HCT116 (cell line): Measurements from ENCODE around the gene IQCK. TPM values are rescaled to one million over a fixed set of nuclear protein-coding genes. Genes with fewer than 3 reads are reported as not detected.

ENCODE experiments used
- ATAC-seq: fragments of 200-7000 bp; cut with Tn5 transposase; 2 replicates; pipeline ENCODE4 v1.9.1; 2020; ENCODE audit warnings: mild to moderate bottlenecking, moderate library complexity
- BruUV-seq: library from RNA; stranded (reverse); fragments of 400-500 nt; replicated peaks from 2 replicates; lab custom pipeline; 2021; lab: Mats Ljungman, UMichigan
- CTCF ChIA-PET: fragments of 300-600 bp; sonication (Branson Sonifier 250); formaldehyde crosslinking; loops from one replicate; lab custom pipeline; 2021; ENCODE audit warnings: antibody characterized with exemption; lab: Charles Lee
- POLR2A ChIA-PET: fragments of 300-600, 350-600 bp; sonication (Branson Sonifier 250); formaldehyde crosslinking; loops from one replicate; lab custom pipeline; 2021; ENCODE audit warnings: antibody characterized with exemption; lab: Charles Lee
- RAD21 ChIA-PET, 2 experiments: fragments of 300-600 bp; sonication (Branson Sonifier 250); formaldehyde crosslinking; loops; one replicate each; lab custom pipeline; 2023; ENCODE audit warnings: low total read pairs in 2 of 2; ENCODE audit not compliant: uncharacterized antibody in 2 of 2, unreplicated experiment in 2 of 2, low non-redundant PET in 1 of 2; lab: Charles Lee
- DNase-seq: peaks from one replicate; pipeline ENCODE4 v3.0.0-alpha.2; 2010; ENCODE audit warnings: low read depth, low spot score
- H2AFZ ChIP-seq: fragments of 200-600 bp; shearing (Covaris generic), sonication (generic); 2 replicates; pipeline ENCODE4 v1.6.1; 2017; ENCODE audit warnings: low read depth, mixed run types, mixed read lengths, antibody characterized with exemption, low read length; ENCODE audit not compliant: poor library complexity, severe bottlenecking
- H3K27ac ChIP-seq: 2 replicates; pipeline ENCODE4 v1.5.1; 2012; ENCODE audit warnings: low read depth, low read length
- H3K27me3 ChIP-seq: fragments of 200-600 bp; sonication (generic); 2 replicates; pipeline ENCODE4 v1.6.1; 2016; ENCODE audit warnings: mixed run types, low read length, mixed read lengths; ENCODE audit not compliant: insufficient read depth
- H3K36me3 ChIP-seq, 2 experiments: fragments of 200-500 bp in 1 of 2; fragments of 200-600 bp in 1 of 2; sonication (Bioruptor generic) in 1 of 2; sonication (generic) in 1 of 2; 2 replicates each; pipeline versions ENCODE4 v1.5.1 to v1.6.1; 2014 to 2016; ENCODE audit warnings: low read length in 2 of 2, inconsistent platforms in 1 of 2, mixed read lengths in 1 of 2, mixed run types in 1 of 2; ENCODE audit not compliant: insufficient read depth in 2 of 2, control insufficient read depth in 1 of 2
- H3K4me1 ChIP-seq, 2 experiments: fragments of 200-600 bp in 1 of 2; sonication (generic) in 1 of 2; 2 replicates each; pipeline versions ENCODE4 v1.5.1 to v1.6.1; 2012 to 2017; ENCODE audit warnings: low read length in 2 of 2, inconsistent platforms in 1 of 2, mild to moderate bottlenecking in 1 of 2, mixed read lengths in 1 of 2, mixed run types in 1 of 2, moderate library complexity in 1 of 2; ENCODE audit not compliant: insufficient read depth in 2 of 2, control insufficient read depth in 1 of 2
- H3K4me2 ChIP-seq: fragments of 200-600 bp; sonication (generic); 2 replicates; pipeline ENCODE4 v1.6.1; 2017; ENCODE audit warnings: mixed run types, low read length, mixed read lengths
- H3K4me3 ChIP-seq, 2 experiments: fragments of 200-600 bp in 1 of 2; sonication (generic) in 1 of 2; replicated peaks in 1 of 2; 2 replicates each; pipeline ENCODE4 v1.5.1; 2011 to 2016; ENCODE audit warnings: low read length in 2 of 2, control low read depth in 1 of 2, low read depth in 1 of 2, mild to moderate bottlenecking in 1 of 2, mixed read lengths in 1 of 2, mixed run types in 1 of 2
- H3K79me2 ChIP-seq: fragments of 200-600 bp; sonication (generic); 2 replicates; pipeline ENCODE4 v1.6.1; 2017; ENCODE audit warnings: mild to moderate bottlenecking, mixed run types, low read length, moderate library complexity, mixed read lengths; ENCODE audit not compliant: insufficient read depth
- H3K9ac ChIP-seq: fragments of 200-600 bp; sonication (generic); 2 replicates; pipeline ENCODE4 v1.6.1; 2016; ENCODE audit warnings: low read length, mixed read lengths
- H3K9me2 ChIP-seq: fragments of 200-600 bp; sonication (generic), shearing (Covaris generic); 2 replicates; pipeline ENCODE4 v1.6.1; 2017; ENCODE audit warnings: mixed run types, mild to moderate bottlenecking, moderate library complexity; ENCODE audit not compliant: insufficient read depth
- H3K9me3 ChIP-seq, 2 experiments: fragments of 200-500 bp in 1 of 2; fragments of 200-600 bp in 1 of 2; sonication (Bioruptor generic) in 1 of 2; sonication (generic) in 1 of 2; 2 replicates each; pipeline ENCODE4 v1.6.1; 2014 to 2017; ENCODE audit warnings: low read length in 2 of 2, mixed read lengths in 2 of 2, inconsistent platforms in 1 of 2, low read depth in 1 of 2, mild to moderate bottlenecking in 1 of 2, mixed run types in 1 of 2, moderate library complexity in 1 of 2; ENCODE audit not compliant: control insufficient read depth in 1 of 2, insufficient read depth in 1 of 2
- H4K20me1 ChIP-seq: fragments of 200-600 bp; sonication (generic), shearing (Covaris generic); 2 replicates; pipeline ENCODE4 v1.6.1; 2017; ENCODE audit warnings: mixed run types, mild to moderate bottlenecking, moderate library complexity; ENCODE audit not compliant: insufficient read depth
- CBX3 ChIP-seq: IDR thresholded peaks from 2 replicates; pipeline ENCODE4 v1.6.1; 2012; ENCODE audit warnings: low read depth
- CEBPB ChIP-seq: IDR thresholded peaks from 2 replicates; pipeline ENCODE4 v1.6.1; 2012; ENCODE audit warnings: low read depth
- EGR1 ChIP-seq: IDR thresholded peaks from 2 replicates; pipeline ENCODE4 v1.6.1; 2012; ENCODE audit warnings: low read depth
- ELF1 ChIP-seq: IDR thresholded peaks from 2 replicates; pipeline ENCODE4 v1.6.1; 2012; ENCODE audit warnings: low read depth, borderline replicate concordance
- EZH2 ChIP-seq: fragments of 200-600 bp; sonication (generic); IDR thresholded peaks from 2 replicates; pipeline ENCODE4 v1.6.1; 2017; ENCODE audit warnings: antibody characterized with exemption, mixed run types
- EZH2phosphoT487 ChIP-seq: fragments of 200-600 bp; IDR thresholded peaks from 2 replicates; pipeline ENCODE4 v1.6.1; 2018; ENCODE audit warnings: antibody characterized with exemption, borderline replicate concordance
- FOSL1 ChIP-seq: IDR thresholded peaks from 2 replicates; pipeline ENCODE4 v1.6.1; 2012; ENCODE audit warnings: low read depth
- JUND ChIP-seq: IDR thresholded peaks from 2 replicates; pipeline ENCODE4 v1.6.1; 2012
- POLR2A ChIP-seq: IDR thresholded peaks from 2 replicates; pipeline ENCODE4 v1.7.0; 2011; ENCODE audit warnings: borderline replicate concordance; ENCODE audit not compliant: insufficient read depth, insufficient read length; ENCODE audit errors: extremely low read depth
- POLR2AphosphoS5 ChIP-seq: IDR thresholded peaks from 2 replicates; pipeline ENCODE4 v1.6.1; 2011; ENCODE audit warnings: mild to moderate bottlenecking, low read depth, low read length, moderate library complexity
- RAD21 ChIP-seq: IDR thresholded peaks from 2 replicates; pipeline ENCODE4 v1.6.1; 2012; ENCODE audit warnings: low read depth, mild to moderate bottlenecking
- SIN3A ChIP-seq: IDR thresholded peaks from 2 replicates; pipeline ENCODE4 v1.6.1; 2012; ENCODE audit warnings: low read depth
- SP1 ChIP-seq: IDR thresholded peaks from 2 replicates; pipeline ENCODE4 v1.6.1; 2012; ENCODE audit warnings: low read depth
- TCF7L2 ChIP-seq: IDR thresholded peaks from 2 replicates; pipeline ENCODE4 v1.7.0; 2011; ENCODE audit warnings: borderline replicate concordance, inconsistent platforms; ENCODE audit not compliant: insufficient read depth, insufficient read length; ENCODE audit errors: extremely low read depth
- ZFX ChIP-seq: fragments of 450-650 bp; IDR thresholded peaks from 2 replicates; pipeline ENCODE4 v1.6.1; 2017
- ZNF274 ChIP-seq: fragments of 200-500 bp; sonication (Bioruptor generic); IDR thresholded peaks from 2 replicates; pipeline ENCODE4 v1.6.1; 2014; ENCODE audit warnings: mild to moderate bottlenecking, low read depth, low read length, inconsistent platforms
- intact Hi-C: fragments of 100-400 bp; cut with micrococcal nuclease; formaldehyde crosslinking; loops from 2 replicates; pipeline ENCODE4 v1.10.0; 2022
- total RNA-seq: library from RNA; stranded (reverse); gene quantifications from one replicate; pipeline ENCODE4 v1.2.1, GENCODE V29; 2021; ENCODE audit not compliant: unreplicated experiment
- TF ChIP-seq, protein P1 (sequence below), 3 experiments: fragments of 200-600 bp in 1 of 3; sonication (generic) in 1 of 3; IDR thresholded peaks in 2 of 3; conservative IDR thresholded peaks in 1 of 3; 2 replicates each; pipeline ENCODE4 v1.5.1; 2012 to 2017; ENCODE audit warnings: low read depth in 2 of 3, low read length in 2 of 3, antibody characterized with exemption in 1 of 3, borderline replicate concordance in 1 of 3, control low read depth in 1 of 3, mild to moderate bottlenecking in 1 of 3, mixed read lengths in 1 of 3, mixed run types in 1 of 3, moderate library complexity in 1 of 3; ENCODE audit not compliant: insufficient read depth in 1 of 3
- TF ChIP-seq, protein P2 (sequence below): IDR thresholded peaks from 2 replicates; pipeline ENCODE4 v1.6.1; 2011; ENCODE audit warnings: mild to moderate bottlenecking, low read length, moderate library complexity; ENCODE audit not compliant: insufficient replicate concordance; ENCODE audit errors: extremely low read depth

The IQCK gene
- total RNA-seq, 1 experiment from 2014 or later, result 11.8 TPM

- Histone ChIP-seq H3K4me3 (no peak overlapping the region), H3K4me1 (no peaks in the 10 kb centered on the region), H3K36me3 (no peaks in the 10 kb centered on the region), H3K79me2 (no peaks in the 10 kb centered on the region), H3K9me3 (peaks cover 0 to 8% of the 10 kb centered on the region in 2 experiments; a peak in 2 of 4 replicates), H3K27me3 (no peaks in the 10 kb centered on the region), H3K27ac (no peak overlapping the region), H3K9ac (no peak overlapping the region), H2AFZ (no peak overlapping the region), H4K20me1 (no peaks in the 10 kb centered on the region), H3K4me2 (no peak overlapping the region), H3K9me2 (no peaks in the 10 kb centered on the region)
- intact Hi-C loops, result no loop called here
- DNase-seq, result no peak
- ChIA-PET RAD21 (no interaction called here), POLR2A (no interaction called here), CTCF (no interaction called here)
- BruUV-seq, result no TSS peak
- TF ChIP-seq FOSL1 (no peak), CBX3 (no peak), RAD21 (no peak), JUND (no peak), SIN3A (no peak), CEBPB (no peak), EZH2 (no peak), EZH2phosphoT487 (no peak), TCF7L2 (no peak), SP1 (no peak), ZNF274 (no peak), POLR2AphosphoS5 (no peak), ZFX (no peak), POLR2A (no peak), ELF1 (no peak), EGR1 (no peak)
- TF ChIP-seq, protein P1, sequence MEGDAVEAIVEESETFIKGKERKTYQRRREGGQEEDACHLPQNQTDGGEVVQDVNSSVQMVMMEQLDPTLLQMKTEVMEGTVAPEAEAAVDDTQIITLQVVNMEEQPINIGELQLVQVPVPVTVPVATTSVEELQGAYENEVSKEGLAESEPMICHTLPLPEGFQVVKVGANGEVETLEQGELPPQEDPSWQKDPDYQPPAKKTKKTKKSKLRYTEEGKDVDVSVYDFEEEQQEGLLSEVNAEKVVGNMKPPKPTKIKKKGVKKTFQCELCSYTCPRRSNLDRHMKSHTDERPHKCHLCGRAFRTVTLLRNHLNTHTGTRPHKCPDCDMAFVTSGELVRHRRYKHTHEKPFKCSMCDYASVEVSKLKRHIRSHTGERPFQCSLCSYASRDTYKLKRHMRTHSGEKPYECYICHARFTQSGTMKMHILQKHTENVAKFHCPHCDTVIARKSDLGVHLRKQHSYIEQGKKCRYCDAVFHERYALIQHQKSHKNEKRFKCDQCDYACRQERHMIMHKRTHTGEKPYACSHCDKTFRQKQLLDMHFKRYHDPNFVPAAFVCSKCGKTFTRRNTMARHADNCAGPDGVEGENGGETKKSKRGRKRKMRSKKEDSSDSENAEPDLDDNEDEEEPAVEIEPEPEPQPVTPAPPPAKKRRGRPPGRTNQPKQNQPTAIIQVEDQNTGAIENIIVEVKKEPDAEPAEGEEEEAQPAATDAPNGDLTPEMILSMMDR (IDR thresholded peaks at IDR 0.05 in 2 of 3, conservative IDR thresholded peaks at IDR 0.05 in 1 of 3; ENCODE audit: borderline replicate concordance in 1 of 3, insufficient read depth in 1 of 3, low read depth in 2 of 3, low read length in 2 of 3), result no peak
- TF ChIP-seq, protein P2, sequence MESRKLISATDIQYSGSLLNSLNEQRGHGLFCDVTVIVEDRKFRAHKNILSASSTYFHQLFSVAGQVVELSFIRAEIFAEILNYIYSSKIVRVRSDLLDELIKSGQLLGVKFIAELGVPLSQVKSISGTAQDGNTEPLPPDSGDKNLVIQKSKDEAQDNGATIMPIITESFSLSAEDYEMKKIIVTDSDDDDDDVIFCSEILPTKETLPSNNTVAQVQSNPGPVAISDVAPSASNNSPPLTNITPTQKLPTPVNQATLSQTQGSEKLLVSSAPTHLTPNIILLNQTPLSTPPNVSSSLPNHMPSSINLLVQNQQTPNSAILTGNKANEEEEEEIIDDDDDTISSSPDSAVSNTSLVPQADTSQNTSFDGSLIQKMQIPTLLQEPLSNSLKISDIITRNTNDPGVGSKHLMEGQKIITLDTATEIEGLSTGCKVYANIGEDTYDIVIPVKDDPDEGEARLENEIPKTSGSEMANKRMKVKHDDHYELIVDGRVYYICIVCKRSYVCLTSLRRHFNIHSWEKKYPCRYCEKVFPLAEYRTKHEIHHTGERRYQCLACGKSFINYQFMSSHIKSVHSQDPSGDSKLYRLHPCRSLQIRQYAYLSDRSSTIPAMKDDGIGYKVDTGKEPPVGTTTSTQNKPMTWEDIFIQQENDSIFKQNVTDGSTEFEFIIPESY, result no peak
- ATAC-seq, result no peak
Observed at GRCh38 chr16:19802612-19803011, 84.5 kb downstream of the IQCK start.
